ENCODE measurements around the gene PRM1.

The PRM1 gene

DNA sequence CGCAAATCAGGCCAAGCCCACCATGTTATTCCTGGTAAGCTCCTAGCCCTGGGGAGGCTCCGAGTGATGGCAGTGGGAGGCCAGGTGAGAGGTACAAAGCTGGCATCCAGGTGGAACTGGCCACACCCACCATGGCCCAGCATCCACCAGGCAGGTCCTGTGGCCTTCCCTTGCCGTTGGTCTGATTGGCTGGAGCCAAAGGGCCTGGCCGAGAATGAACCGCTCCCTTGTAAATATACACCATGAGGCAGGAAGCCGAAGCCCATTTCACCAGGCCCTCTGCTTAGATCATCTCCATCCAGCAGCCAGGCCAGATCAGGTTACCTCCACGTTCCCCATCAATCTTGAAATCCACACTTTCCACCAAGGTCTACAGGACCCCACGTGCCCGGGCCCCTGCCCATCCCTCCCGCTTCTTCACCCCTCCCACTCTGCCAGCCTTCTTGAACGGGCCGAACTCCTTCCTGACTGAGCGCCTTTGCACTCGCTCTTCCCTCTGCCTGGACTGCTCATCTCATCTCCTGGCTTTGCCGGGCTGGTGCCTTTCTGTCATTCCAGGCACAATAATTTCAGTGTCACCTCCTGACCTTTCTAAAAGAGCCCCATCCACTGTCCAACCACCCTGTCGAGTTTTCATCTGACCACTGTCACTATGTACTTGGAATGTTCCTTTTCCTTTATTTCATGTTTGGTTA is 30.9 kb downstream of the PRM1 start:
- FAIRE-seq (no peak), DNase-seq (ENCODE audit: insufficient read length, low spot score) (no peak)
- no peak for TF ChIP-seq CTCF (IDR thresholded peaks at IDR 0.05; ENCODE audit: insufficient read depth, missing control alignments)

DNA sequence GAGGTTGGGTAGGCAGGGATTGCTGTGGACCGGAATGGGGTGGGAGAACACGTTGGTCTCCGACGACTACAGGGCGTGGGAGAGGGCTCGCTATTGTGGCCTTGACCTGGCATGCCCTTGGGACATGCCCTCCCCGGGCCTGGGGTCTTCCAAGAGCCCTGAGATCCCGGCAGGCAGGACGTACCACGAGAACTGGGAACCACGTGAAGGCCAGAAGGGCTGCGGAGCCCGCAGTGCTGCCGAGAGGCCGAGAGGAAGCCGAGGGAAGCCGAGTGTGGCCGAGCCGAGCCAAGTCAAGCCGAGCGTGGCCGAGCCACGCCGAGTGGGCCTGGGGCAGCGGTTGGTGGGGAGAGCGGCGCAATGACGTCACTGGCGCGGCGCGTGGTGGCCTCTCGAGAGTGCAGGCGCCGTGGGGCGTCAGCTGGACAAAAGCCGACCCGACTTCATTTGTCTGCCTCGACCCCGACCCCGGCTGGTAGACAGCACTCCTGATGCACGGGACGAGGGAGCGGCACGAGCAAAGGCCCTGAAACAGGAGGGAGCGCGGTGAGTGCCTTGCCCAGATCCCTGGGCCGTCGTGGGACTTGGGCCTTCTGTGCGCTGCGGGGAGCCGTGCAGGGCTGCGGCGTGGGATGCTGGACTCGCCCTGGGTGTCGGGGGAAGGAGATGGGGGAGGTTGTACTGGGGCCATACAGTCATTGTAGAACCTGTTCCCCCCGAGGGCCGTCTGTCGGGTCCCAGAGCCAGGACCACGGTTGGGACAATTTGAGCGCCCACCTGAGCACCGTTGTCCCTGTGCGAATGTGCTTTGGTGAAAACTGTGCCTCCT is 31.7 kb downstream of the PRM1 start:
- no peak for TF ChIP-seq CTCF (IDR thresholded peaks at IDR 0.05; ENCODE audit: insufficient read depth, missing control alignments)
- no peak for DNase-seq (ENCODE audit: insufficient read length, low spot score)
- FAIRE-seq = no peak

GRCh38 chr16:11248133-11248532 is 33.0 kb downstream of the PRM1 start:
- DNase-seq (ENCODE audit: insufficient read length, low spot score) (no peak), FAIRE-seq (no peak)
- TF ChIP-seq CTCF (IDR thresholded peaks at IDR 0.05; ENCODE audit: insufficient read depth, missing control alignments) = no peak

GRCh38 chr16:11245988-11246387 is 35.1 kb downstream of the PRM1 start:
- FAIRE-seq (no peak), DNase-seq (ENCODE audit: insufficient read length, low spot score) (no peak)
- TF ChIP-seq CTCF (IDR thresholded peaks at IDR 0.05; ENCODE audit: insufficient read depth, missing control alignments) = no peak

DNA sequence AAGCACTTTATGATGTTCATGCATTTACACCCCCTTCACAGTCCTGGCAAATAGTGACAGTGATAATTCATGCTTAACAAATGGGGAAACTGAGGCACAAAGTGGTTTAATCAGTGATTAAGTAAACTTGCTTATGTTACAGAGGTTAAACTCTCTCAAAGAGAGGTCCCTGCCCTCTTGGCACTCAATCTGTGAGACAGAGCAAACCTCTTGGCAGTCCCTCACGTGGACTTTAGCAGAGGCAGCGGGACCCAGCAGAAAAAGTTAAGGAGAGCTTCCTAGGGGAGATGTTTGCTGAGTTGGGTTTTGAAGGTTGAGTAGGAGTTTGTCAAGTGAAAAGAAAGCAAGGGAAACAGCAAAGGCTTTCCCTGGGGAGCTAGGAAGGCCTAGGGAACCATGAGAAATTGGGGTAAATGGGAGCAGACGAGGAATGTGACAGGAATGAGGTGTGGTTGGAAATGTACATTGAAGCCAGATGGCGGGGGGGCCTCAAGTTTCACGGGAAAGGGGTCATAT is 35.9 kb downstream of the PRM1 start:
- DNase-seq (ENCODE audit: insufficient read length, low spot score) (no peak), FAIRE-seq (no peak)
- no peak for TF ChIP-seq CTCF (IDR thresholded peaks at IDR 0.05; ENCODE audit: insufficient read depth, missing control alignments)

- DNase-seq (ENCODE audit: insufficient read length, low spot score) (no peak), FAIRE-seq (no peak)
- no peak for TF ChIP-seq CTCF (IDR thresholded peaks at IDR 0.05; ENCODE audit: insufficient read depth, missing control alignments)
Measured at GRCh38 chr16:11242658-11243057, 38.5 kb downstream of the PRM1 start.

Measured in D721Med (cell line).